HG03520 (cell line): ENCODE results near the gene HES2.
"Not testable (repeated sequence)": the region's sequence is repeated elsewhere in the genome, so short reads cannot be mapped to it uniquely, and the experiment has no call there.

Source experiments
- ATAC-seq: cut with Tn5 transposase; IDR thresholded peaks from one replicate; pipeline ENCODE4 v1.9.1; 2021; ENCODE audit warnings: mild to moderate bottlenecking, moderate library complexity; ENCODE audit not compliant: unreplicated experiment

Gene HES2

GRCh38 chr1:6437012-6437700 is 17.4 kb upstream of the HES2 start:
- ATAC-seq: not testable (repeated sequence)

- not testable (repeated sequence) for ATAC-seq
These were observed 16.6 kb upstream of the HES2 start for GRCh38 chr1:6436277-6436676.

GRCh38 chr1:6435547-6435946 is 15.8 kb upstream of the HES2 start:
- no peak for ATAC-seq

GRCh38 chr1:6435129-6435528 is 15.4 kb upstream of the HES2 start:
- ATAC-seq: no peak

- ATAC-seq: no peak
These were observed 14.5 kb upstream of the HES2 start for GRCh38 chr1:6434186-6434585.

GRCh38 chr1:6431645-6432579 is 12.2 kb upstream of the HES2 start:
- not testable (repeated sequence) for ATAC-seq

GRCh38 chr1:6429660-6430411 is 10.1 kb upstream of the HES2 start:
- ATAC-seq: not testable (repeated sequence)

- ATAC-seq: not testable (repeated sequence)
These were observed 8.7 kb upstream of the HES2 start for GRCh38 chr1:6428453-6428852.

GRCh38 chr1:6427441-6428390 is 8.0 kb upstream of the HES2 start:
- no peak for ATAC-seq

- ATAC-seq: no peak
These were observed 7.2 kb upstream of the HES2 start for GRCh38 chr1:6426972-6427350.

GRCh38 chr1:6426277-6426971 is 6.7 kb upstream of the HES2 start:
- no peak for ATAC-seq

GRCh38 chr1:6425658-6426057 is 5.9 kb upstream of the HES2 start:
- no peak for ATAC-seq

GRCh38 chr1:6424619-6425593 is 5.2 kb upstream of the HES2 start, which contains the start of gene ESPN:
TSS of gene ESPN (plus strand) at chr1:6424776. CDS start at chr1:6424956, 180 bp downstream.
- ATAC-seq: no peak

- no peak for ATAC-seq
These were observed 4.4 kb upstream of the HES2 start for GRCh38 chr1:6424000-6424565.

GRCh38 chr1:6423321-6423999 is 3.7 kb upstream of the HES2 start:
- no peak for ATAC-seq

GRCh38 chr1:6421266-6421665 is 1.5 kb upstream of the HES2 start:
- no peak for ATAC-seq

- no peak for ATAC-seq
These were observed 829 bp upstream of the HES2 start for GRCh38 chr1:6420454-6421042.
